Right kidney (tissue), 1 donor: ENCODE measurements around the gene HSPA14.
A peak's percentile ranks its signal among the peaks of the same experiment; 100 is the strongest.
"Not testable (repeated sequence)": the region's sequence is repeated elsewhere in the genome, so short reads cannot be mapped to it uniquely, and the experiment has no call there.

ENCODE experiments used
- DNase-seq: peaks from one replicate; pipeline ENCODE4 v3.0.0-alpha.2; 2016

Gene HSPA14

GRCh38 chr10:14837003-14837756, 926 bp upstream of the HSPA14 start:
- no peak for DNase-seq

GRCh38 chr10:14838582-14839304, 637 bp downstream of the HSPA14 start:
- DNase-seq, result peak; percentile 64

- no peak for DNase-seq
Observed at GRCh38 chr10:14839305-14839695, 1.2 kb downstream of the HSPA14 start.

GRCh38 chr10:14840178-14840577, 2.1 kb downstream of the HSPA14 start:
- DNase-seq, result no peak

- DNase-seq, result no peak
Observed at GRCh38 chr10:14843327-14843988, 5.4 kb downstream of the HSPA14 start.

- DNase-seq, result no peak
Observed at GRCh38 chr10:14844948-14845347, 6.8 kb downstream of the HSPA14 start.

GRCh38 chr10:14852236-14852635, 14.1 kb downstream of the HSPA14 start:
- DNase-seq, result no peak

GRCh38 chr10:14855453-14855852, 17.3 kb downstream of the HSPA14 start:
- DNase-seq, result no peak

- DNase-seq, result no peak
Observed at GRCh38 chr10:14858338-14858960, 20.3 kb downstream of the HSPA14 start.

GRCh38 chr10:14859043-14859442, 20.9 kb downstream of the HSPA14 start:
- DNase-seq, result no peak

GRCh38 chr10:14859775-14860174, 21.7 kb downstream of the HSPA14 start:
- no peak for DNase-seq

GRCh38 chr10:14860791-14861190, 22.7 kb downstream of the HSPA14 start:
- no peak for DNase-seq

GRCh38 chr10:14864466-14864865, 26.4 kb downstream of the HSPA14 start:
- not testable (repeated sequence) for DNase-seq

GRCh38 chr10:14864871-14865270, 26.8 kb downstream of the HSPA14 start:
- not testable (repeated sequence) for DNase-seq

GRCh38 chr10:14873090-14873760, 35.1 kb downstream of the HSPA14 start:
- DNase-seq, result no peak

- DNase-seq, result no peak
Observed at GRCh38 chr10:14875941-14876340, 37.8 kb downstream of the HSPA14 start.

GRCh38 chr10:14876764-14877163, 38.7 kb downstream of the HSPA14 start:
- DNase-seq, result no peak

- DNase-seq, result peak; percentile 98
Observed at GRCh38 chr10:14878266-14879123, 40.4 kb downstream of the HSPA14 start, which contains the start of gene SUV39H2. Gene SUV39H2 (plus strand): TSS chr10:14878866. CDS start chr10:14878889, 23 bp downstream.

GRCh38 chr10:14879124-14879927, 41.2 kb downstream of the HSPA14 start:
- DNase-seq, result no peak

GRCh38 chr10:14879928-14880193, 41.8 kb downstream of the HSPA14 start:
- DNase-seq, result no peak

GRCh38 chr10:14880229-14880628, 42.1 kb downstream of the HSPA14 start:
- DNase-seq, result peak; percentile 19
